DOHH2 (cell line): ENCODE results near the gene PAF1.

ENCODE experiments used
- H3F3A ChIP-seq: fragments of 200-600 bp; sonication (generic), shearing (Covaris generic); 2 replicates; pipeline ENCODE4 v1.6.0; 2016; ENCODE audit warnings: antibody characterized with exemption, mild to moderate bottlenecking; ENCODE audit not compliant: control insufficient read depth, insufficient read depth
- H3K27ac ChIP-seq: fragments of 200-600 bp; sonication (generic); 2 replicates; pipeline ENCODE4 v1.5.1; 2014; ENCODE audit warnings: low read depth, mild to moderate bottlenecking, low read length, moderate library complexity
- H3K27me3 ChIP-seq: fragments of 200-600 bp; sonication (generic); 2 replicates; pipeline ENCODE4 v1.6.1; 2014; ENCODE audit warnings: mild to moderate bottlenecking, low read length, mixed read lengths; ENCODE audit not compliant: control insufficient read depth
- H3K36me3 ChIP-seq: fragments of 200-600 bp; sonication (generic); 2 replicates; pipeline ENCODE4 v1.6.1; 2014; ENCODE audit warnings: mild to moderate bottlenecking, low read length, moderate library complexity, mixed read lengths; ENCODE audit not compliant: control insufficient read depth
- H3K4me1 ChIP-seq: fragments of 200-600 bp; sonication (generic); 2 replicates; pipeline ENCODE4 v1.6.1; 2014; ENCODE audit warnings: mild to moderate bottlenecking, low read length, mixed read lengths; ENCODE audit not compliant: control insufficient read depth
- H3K4me2 ChIP-seq: fragments of 200-600 bp; sonication (generic); 2 replicates; pipeline ENCODE4 v1.6.0; 2014; ENCODE audit warnings: mild to moderate bottlenecking, low read length, moderate library complexity
- H3K4me3 ChIP-seq: fragments of 200-600 bp; sonication (generic); 2 replicates; pipeline ENCODE4 v1.5.1; 2014; ENCODE audit warnings: mild to moderate bottlenecking, low read length, mixed read lengths
- H3K79me2 ChIP-seq: fragments of 200-600 bp; sonication (generic); 2 replicates; pipeline ENCODE4 v1.6.1; 2014; ENCODE audit warnings: mild to moderate bottlenecking, low read length, mixed read lengths; ENCODE audit not compliant: control insufficient read depth
- H3K9me2 ChIP-seq: fragments of 200-600 bp; sonication (generic); replicated peaks from 2 replicates; pipeline ENCODE4 v1.6.1; 2014; ENCODE audit warnings: mild to moderate bottlenecking, low read length, mixed read lengths; ENCODE audit not compliant: control insufficient read depth
- H3K9me3 ChIP-seq: fragments of 200-600 bp; sonication (generic); 2 replicates; pipeline ENCODE4 v1.6.1; 2014; ENCODE audit warnings: antibody characterized with exemption, low read length, mixed read lengths; ENCODE audit not compliant: control insufficient read depth, insufficient read depth
- H4K20me1 ChIP-seq: fragments of 200-600 bp; sonication (generic); 2 replicates; pipeline ENCODE4 v1.6.0; 2014; ENCODE audit warnings: low read depth, mild to moderate bottlenecking, antibody characterized with exemption, low read length, moderate library complexity; ENCODE audit not compliant: control insufficient read depth, insufficient read depth
- EZH2phosphoT487 ChIP-seq: fragments of 200-600 bp; sonication (generic); IDR thresholded peaks from 2 replicates; pipeline ENCODE4 v1.6.1; 2017; ENCODE audit warnings: borderline replicate concordance, mild to moderate bottlenecking, antibody characterized with exemption, low read length, moderate library complexity, mixed read lengths
- TF ChIP-seq, protein P1 (sequence below): fragments of 200-600 bp; sonication (generic); IDR thresholded peaks from one replicate; pipeline ENCODE4 v1.5.1; 2014; ENCODE audit warnings: antibody characterized with exemption, mild to moderate bottlenecking, low read depth, low read length; ENCODE audit not compliant: poor library complexity, severe bottlenecking

The PAF1 gene

DNA sequence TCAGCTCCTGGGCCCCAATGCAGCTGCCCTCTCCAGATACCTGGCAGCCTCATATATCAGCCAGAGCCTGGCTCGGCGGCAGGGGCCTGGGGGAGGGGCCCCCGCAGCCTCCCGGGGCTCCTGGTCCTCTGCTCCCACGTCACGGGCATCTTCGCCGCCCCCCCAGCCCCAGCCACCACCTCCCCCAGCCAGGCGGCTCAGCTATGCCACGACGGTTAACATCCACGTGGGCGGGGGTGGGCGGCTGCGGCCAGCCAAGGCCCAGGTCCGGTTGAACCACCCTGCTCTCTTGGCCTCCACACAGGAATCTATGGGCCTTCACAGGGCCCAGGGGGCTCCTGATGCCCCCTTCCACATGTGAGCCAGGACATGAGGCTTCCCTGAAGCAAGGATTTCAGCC is 34.0 kb upstream of the PAF1 start:
- H3K9me2 ChIP-seq: no peaks in the 10 kb centered on the region
- H4K20me1 ChIP-seq: no peaks in the 10 kb centered on the region
- no peaks in the 10 kb centered on the region for H3K4me1 ChIP-seq
- H3K4me3 ChIP-seq: no peak overlapping the region
- no peak overlapping the region for H3K27ac ChIP-seq
- TF ChIP-seq EZH2phosphoT487: no peak
- TF ChIP-seq, protein P1, sequence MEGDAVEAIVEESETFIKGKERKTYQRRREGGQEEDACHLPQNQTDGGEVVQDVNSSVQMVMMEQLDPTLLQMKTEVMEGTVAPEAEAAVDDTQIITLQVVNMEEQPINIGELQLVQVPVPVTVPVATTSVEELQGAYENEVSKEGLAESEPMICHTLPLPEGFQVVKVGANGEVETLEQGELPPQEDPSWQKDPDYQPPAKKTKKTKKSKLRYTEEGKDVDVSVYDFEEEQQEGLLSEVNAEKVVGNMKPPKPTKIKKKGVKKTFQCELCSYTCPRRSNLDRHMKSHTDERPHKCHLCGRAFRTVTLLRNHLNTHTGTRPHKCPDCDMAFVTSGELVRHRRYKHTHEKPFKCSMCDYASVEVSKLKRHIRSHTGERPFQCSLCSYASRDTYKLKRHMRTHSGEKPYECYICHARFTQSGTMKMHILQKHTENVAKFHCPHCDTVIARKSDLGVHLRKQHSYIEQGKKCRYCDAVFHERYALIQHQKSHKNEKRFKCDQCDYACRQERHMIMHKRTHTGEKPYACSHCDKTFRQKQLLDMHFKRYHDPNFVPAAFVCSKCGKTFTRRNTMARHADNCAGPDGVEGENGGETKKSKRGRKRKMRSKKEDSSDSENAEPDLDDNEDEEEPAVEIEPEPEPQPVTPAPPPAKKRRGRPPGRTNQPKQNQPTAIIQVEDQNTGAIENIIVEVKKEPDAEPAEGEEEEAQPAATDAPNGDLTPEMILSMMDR: no peak
- no peaks in the 10 kb centered on the region for H3K79me2 ChIP-seq
- peaks cover 3% of the 10 kb centered on the region; the same call in 1 of the 2 replicates for H3F3A ChIP-seq
- H3K36me3 ChIP-seq: peaks cover 3% of the 10 kb centered on the region; the same call in 1 of the 2 replicates
- no peaks in the 10 kb centered on the region for H3K9me3 ChIP-seq
- no peak overlapping the region for H3K4me2 ChIP-seq
- H3K27me3 ChIP-seq: no peaks in the 10 kb centered on the region

DNA sequence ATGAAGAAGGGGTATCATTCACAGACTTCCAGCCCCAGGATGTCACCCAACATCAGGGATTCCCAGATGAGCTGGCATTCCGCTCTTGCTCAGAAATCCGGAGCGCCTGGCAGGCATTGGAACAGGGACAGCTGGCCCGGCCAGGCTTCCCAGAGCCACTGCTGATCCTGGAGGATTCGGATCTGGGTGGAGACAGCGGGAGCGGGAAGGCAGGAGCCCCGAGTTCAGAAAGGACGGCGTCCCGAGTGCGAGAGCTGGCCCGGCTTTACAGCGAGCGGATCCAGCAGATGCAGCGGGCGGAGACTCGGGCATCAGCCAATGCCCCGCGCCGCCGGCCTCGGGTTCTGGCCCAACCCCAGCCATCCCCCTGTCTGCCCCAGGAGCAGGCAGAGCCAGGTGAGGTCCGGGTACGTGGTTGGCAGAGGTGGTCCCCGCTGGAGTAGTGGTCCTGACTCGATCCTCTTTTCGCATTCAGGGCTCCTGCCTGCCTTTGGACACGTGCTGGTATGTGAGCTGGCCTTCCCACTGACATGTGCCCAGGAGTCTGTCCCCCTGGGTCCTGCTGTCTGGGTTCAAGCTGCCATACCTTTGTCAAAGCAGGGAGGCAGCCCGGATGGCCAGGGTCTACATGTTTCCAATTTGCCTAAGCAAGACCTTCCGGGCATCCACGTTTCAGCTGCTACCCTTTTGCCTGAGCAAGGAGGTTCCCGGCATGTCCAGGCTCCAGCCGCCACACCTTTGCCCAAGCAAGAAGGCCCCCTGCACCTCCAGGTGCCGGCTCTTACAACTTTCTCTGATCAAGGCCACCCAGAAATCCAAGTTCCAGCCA is 32.6 kb upstream of the PAF1 start:
- Histone ChIP-seq H3K9me3 (no peaks in the 10 kb centered on the region), H3K4me2 (no peak overlapping the region), H4K20me1 (no peaks in the 10 kb centered on the region), H3F3A (no peaks in the 10 kb centered on the region), H3K36me3 (peaks cover 9% of the 10 kb centered on the region), H3K4me3 (no peak overlapping the region), H3K79me2 (no peaks in the 10 kb centered on the region), H3K4me1 (no peaks in the 10 kb centered on the region), H3K9me2 (no peaks in the 10 kb centered on the region), H3K27me3 (no peaks in the 10 kb centered on the region), H3K27ac (no peak overlapping the region)
- no peak for TF ChIP-seq EZH2phosphoT487
- TF ChIP-seq, protein P1: no peak

DNA sequence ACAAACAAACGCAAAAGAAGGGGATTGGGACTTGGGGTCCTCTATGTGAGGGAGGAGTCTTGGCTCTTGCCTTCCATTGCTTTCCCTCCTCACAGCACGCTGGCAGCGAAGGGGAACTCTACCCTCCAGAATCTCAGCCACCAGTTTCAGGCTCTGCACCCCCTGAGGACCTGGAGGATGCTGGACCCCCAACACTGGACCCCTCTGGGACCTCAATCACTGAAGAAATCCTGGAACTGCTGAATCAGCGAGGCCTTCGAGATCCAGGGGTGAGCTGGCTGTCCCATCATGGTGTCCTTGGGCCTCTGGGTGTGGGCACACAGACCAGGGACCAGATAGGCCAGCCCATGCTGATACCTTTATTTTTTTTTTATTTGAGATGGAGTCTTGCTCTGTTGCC is 31.1 kb upstream of the PAF1 start:
- H3K27ac ChIP-seq: no peak overlapping the region
- H3K4me1 ChIP-seq: no peaks in the 10 kb centered on the region
- H3K27me3 ChIP-seq: no peaks in the 10 kb centered on the region
- no peaks in the 10 kb centered on the region for H3K9me3 ChIP-seq
- no peaks in the 10 kb centered on the region for H3K9me2 ChIP-seq
- TF ChIP-seq EZH2phosphoT487: no peak
- TF ChIP-seq, protein P1: no peak
- no peak overlapping the region for H3K4me3 ChIP-seq
- H3K4me2 ChIP-seq: no peak overlapping the region
- no peaks in the 10 kb centered on the region for H3K79me2 ChIP-seq
- H4K20me1 ChIP-seq: no peaks in the 10 kb centered on the region
- H3K36me3 ChIP-seq: peaks cover 9% of the 10 kb centered on the region
- no peaks in the 10 kb centered on the region for H3F3A ChIP-seq
